CD8-positive, alpha-beta memory T cell (primary cell): ENCODE data around the gene DTNB. TPM values are rescaled to one million over a fixed set of nuclear protein-coding genes. Genes with fewer than 3 reads are reported as not detected.

Experiments used
- CTCF ChIA-PET: fragments of 350-600 bp; sonication (Branson Sonifier 250); formaldehyde crosslinking; loops from one replicate; lab custom pipeline; 2021; ENCODE audit warnings: antibody characterized with exemption; lab: Charles Lee
- POLR2A ChIA-PET: fragments of 350-600 bp; sonication (Branson Sonifier 250); formaldehyde crosslinking; loops from one replicate; lab custom pipeline; 2021; ENCODE audit warnings: antibody characterized with exemption; lab: Charles Lee
- DNase-seq, 5 donors: peaks; one replicate each; pipeline versions ENCODE4 v3.0.0 to v3.0.0-alpha.2; 2020 to 2022; ENCODE audit warnings: mixed read lengths in 1 of 5
- H3K27ac ChIP-seq: one replicate; pipeline ENCODE4 v1.7.0; 2013; ENCODE audit warnings: low read depth, mild to moderate bottlenecking, low read length, moderate library complexity
- H3K27me3 ChIP-seq: 2 replicates; pipeline ENCODE4 v1.7.0; 2013; ENCODE audit warnings: low read length, mild to moderate bottlenecking; ENCODE audit not compliant: insufficient read depth, poor library complexity, severe bottlenecking
- H3K36me3 ChIP-seq: 2 replicates; pipeline ENCODE4 v1.7.0; 2013; ENCODE audit warnings: mild to moderate bottlenecking, low read length, moderate library complexity; ENCODE audit not compliant: insufficient read depth
- H3K4me1 ChIP-seq: 2 replicates; pipeline ENCODE4 v1.7.0; 2013; ENCODE audit warnings: mild to moderate bottlenecking, low read length, moderate library complexity; ENCODE audit not compliant: insufficient read depth
- H3K4me3 ChIP-seq: 2 replicates; pipeline ENCODE4 v1.7.0; 2013; ENCODE audit warnings: mild to moderate bottlenecking, low read length
- H3K9me3 ChIP-seq: 2 replicates; pipeline ENCODE4 v1.7.0; 2013; ENCODE audit warnings: mild to moderate bottlenecking, low read length
- H3K27ac Mint-ChIP-seq, 8 donors: one replicate each; pipeline ENCODE4 v1.8.0; 2020 to 2021; ENCODE audit warnings: mixed read lengths in 8 of 8, mild to moderate bottlenecking in 6 of 8, inconsistent platforms in 3 of 8, moderate library complexity in 3 of 8
- H3K27me3 Mint-ChIP-seq, 2 donors: one replicate each; pipeline ENCODE4 v1.8.0; 2020 to 2021; ENCODE audit warnings: mixed read lengths in 2 of 2, mild to moderate bottlenecking in 1 of 2, moderate library complexity in 1 of 2
- H3K36me3 Mint-ChIP-seq, 3 donors: one replicate each; pipeline ENCODE4 v1.8.0; 2020 to 2021; ENCODE audit warnings: mixed read lengths in 3 of 3, inconsistent platforms in 1 of 3, mild to moderate bottlenecking in 1 of 3
- H3K4me1 Mint-ChIP-seq, 3 donors: one replicate each; pipeline ENCODE4 v1.8.0; 2020 to 2021; ENCODE audit warnings: mixed read lengths in 3 of 3, inconsistent platforms in 1 of 3, mild to moderate bottlenecking in 1 of 3
- H3K4me3 Mint-ChIP-seq, 7 donors: one replicate each; pipeline ENCODE4 v1.8.0; 2020 to 2021; ENCODE audit warnings: mixed read lengths in 7 of 7, mild to moderate bottlenecking in 6 of 7, moderate library complexity in 4 of 7, inconsistent platforms in 2 of 7
- H3K9me3 Mint-ChIP-seq, 5 donors: one replicate each; pipeline ENCODE4 v1.8.0; 2020 to 2022; ENCODE audit warnings: mixed read lengths in 5 of 5, mild to moderate bottlenecking in 3 of 5, moderate library complexity in 2 of 5, inconsistent platforms in 1 of 5
- polyA plus RNA-seq: library from polyadenylated mRNA; unstranded; fragments of 300-500 nt; fragmentation: Illumina TruSeq; gene quantifications from one replicate; pipeline ENCODE4 v1.2.3, GENCODE V29; 2021
- total RNA-seq, 2 experiments: library from RNA; stranded (reverse); gene quantifications; one replicate each; pipeline ENCODE4 v1.2.3, GENCODE V29; 2021

Gene DTNB
- total and polyA plus RNA-seq, 3 experiments from 2014 or later, result 15.2 to 19.4 (median 16.8) TPM

DNA sequence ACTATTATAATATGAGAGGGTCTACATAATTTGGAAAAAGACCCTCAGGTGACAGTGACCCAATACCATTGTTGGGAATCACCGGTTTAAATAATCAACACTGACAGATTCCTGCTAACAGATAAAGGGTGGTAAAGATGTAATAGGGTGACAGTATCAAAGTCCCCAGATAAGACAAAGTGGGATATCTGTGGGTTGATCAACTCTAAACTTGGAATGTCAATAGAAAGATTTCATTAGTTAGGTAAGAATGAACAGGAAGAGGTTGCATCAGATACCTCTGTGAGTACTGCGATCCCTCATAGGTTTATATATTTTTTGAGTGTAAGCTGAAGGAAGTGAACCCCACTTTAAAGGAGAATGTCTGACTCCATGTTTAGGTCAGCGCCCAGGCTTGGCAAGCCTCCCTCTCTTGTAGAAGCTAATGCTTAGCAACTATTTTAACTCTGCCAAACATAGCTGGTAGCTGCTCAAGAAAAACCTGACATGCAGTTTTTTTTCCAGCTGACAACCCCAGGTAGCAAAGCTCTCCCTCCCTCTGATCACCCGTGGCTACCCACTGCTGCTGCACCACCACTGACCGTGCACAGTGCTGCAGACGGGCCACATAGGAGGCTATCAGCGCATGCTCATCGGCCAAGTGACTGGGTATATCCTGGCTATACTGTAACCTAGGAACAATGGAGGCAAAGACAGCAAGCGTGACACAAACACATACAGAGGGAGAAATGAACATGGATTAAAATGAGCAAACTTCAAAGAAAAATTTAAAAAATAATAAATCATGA lies 218.4 kb downstream of the DTNB start:
- no peak for DNase-seq
- H3K36me3 ChIP-seq, result no peaks in the 10 kb centered on the region
- H3K27me3 ChIP-seq, result no peaks in the 10 kb centered on the region
- Mint-ChIP-seq H3K27me3 (no peaks in the 10 kb centered on the region), H3K27ac (no peak overlapping the region), H3K4me3 (no peak overlapping the region), H3K4me1 (peaks cover 0 to 5% (median 5%) of the 10 kb centered on the region in 3 donors), H3K9me3 (no peaks in the 10 kb centered on the region), H3K36me3 (peaks cover 1 to 23% (median 14%) of the 10 kb centered on the region in 3 donors)
- H3K27ac ChIP-seq, result no peak overlapping the region
- H3K9me3 ChIP-seq, result no peaks in the 10 kb centered on the region
- ChIA-PET CTCF (interaction anchor here (1.0 kb wide), 1 partner anchor 50 kb away, joined by 3 read pairs; no protein-coding TSS in a partner anchor), POLR2A (no interaction called here)
- H3K4me3 ChIP-seq, result no peak overlapping the region
- H3K4me1 ChIP-seq, result no peaks in the 10 kb centered on the region

DNA sequence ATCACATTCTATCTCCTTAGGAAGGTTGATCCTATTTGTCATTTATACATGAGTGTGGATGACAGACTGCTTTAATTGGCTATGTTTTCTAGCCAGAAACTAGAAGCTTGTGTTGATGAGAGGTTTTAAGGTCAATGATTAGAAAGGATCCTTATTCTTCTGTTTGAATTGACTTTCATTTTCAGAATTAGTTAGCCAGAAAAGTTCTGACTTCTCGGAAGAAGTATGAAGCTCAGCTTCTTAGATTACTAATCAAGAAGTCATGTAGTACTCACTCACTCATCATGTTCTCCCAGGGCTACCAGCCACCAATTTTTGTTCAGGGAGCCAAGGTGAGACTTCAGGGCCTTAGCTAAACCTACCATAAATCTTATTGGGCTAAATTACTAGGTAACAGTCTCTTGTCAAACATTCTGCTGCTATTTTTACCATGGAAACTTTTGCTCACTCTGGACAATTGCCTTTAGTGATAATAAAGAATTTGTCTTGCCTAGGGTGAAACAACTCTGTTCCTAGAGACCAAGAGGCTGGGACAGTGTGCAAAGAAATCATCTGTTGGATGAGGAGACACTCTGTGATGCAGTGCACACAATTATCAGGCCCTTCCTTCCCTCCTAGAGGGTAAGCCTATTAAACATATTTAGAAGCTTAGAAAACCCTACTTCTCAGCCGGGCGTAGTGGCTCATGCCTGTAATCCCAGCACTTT lies 220.0 kb downstream of the DTNB start:
- POLR2A ChIA-PET, result no interaction called here
- CTCF ChIA-PET, result interaction anchor here (1.7 kb wide), 1 partner anchor 91 kb away, joined by 3 read pairs; no protein-coding TSS in a partner anchor
- H3K27ac Mint-ChIP-seq, result no peak overlapping the region
- peaks cover 0 to 5% (median 5%) of the 10 kb centered on the region in 3 donors for H3K4me1 Mint-ChIP-seq
- Histone ChIP-seq H3K9me3 (no peaks in the 10 kb centered on the region), H3K36me3 (no peaks in the 10 kb centered on the region), H3K4me1 (no peaks in the 10 kb centered on the region), H3K27ac (no peak overlapping the region), H3K27me3 (no peaks in the 10 kb centered on the region), H3K4me3 (no peak overlapping the region)
- peaks cover 0 to 35% (median 21%) of the 10 kb centered on the region in 3 donors for H3K36me3 Mint-ChIP-seq
- no peaks in the 10 kb centered on the region for H3K9me3 Mint-ChIP-seq
- no peaks in the 10 kb centered on the region for H3K27me3 Mint-ChIP-seq
- H3K4me3 Mint-ChIP-seq, result no peak overlapping the region
- no peak for DNase-seq

DNA sequence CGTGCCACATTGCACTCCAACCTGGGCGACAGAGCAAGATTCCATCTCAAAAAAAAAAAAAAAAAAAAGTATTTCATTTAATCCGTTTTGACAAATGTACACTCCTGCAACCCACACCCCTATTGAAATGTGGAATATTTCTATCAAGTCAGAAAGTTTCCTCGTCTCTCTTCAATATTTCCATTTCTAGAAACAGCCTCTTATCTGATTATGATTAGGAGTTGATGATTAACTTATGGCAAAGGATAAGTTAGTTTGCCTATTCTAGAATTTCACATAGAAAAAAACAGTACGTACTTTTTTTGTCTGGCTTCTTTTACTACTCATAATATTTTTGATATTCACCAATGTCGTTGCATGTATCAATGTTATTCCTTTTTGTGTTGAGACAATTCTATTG lies 224.6 kb downstream of the DTNB start:
- POLR2A ChIA-PET, result no interaction called here
- Histone ChIP-seq H3K9me3 (no peaks in the 10 kb centered on the region), H3K4me3 (no peak overlapping the region), H3K4me1 (no peaks in the 10 kb centered on the region), H3K36me3 (no peaks in the 10 kb centered on the region), H3K27me3 (no peaks in the 10 kb centered on the region), H3K27ac (no peak overlapping the region)
- CTCF ChIA-PET, result no interaction called here
- peaks cover 4 to 49% (median 27%) of the 10 kb centered on the region in 3 donors for H3K36me3 Mint-ChIP-seq
- no peak for DNase-seq
- no peaks in the 10 kb centered on the region for H3K9me3 Mint-ChIP-seq
- no peak overlapping the region for H3K4me3 Mint-ChIP-seq
- no peaks in the 10 kb centered on the region for H3K27me3 Mint-ChIP-seq
- no peak overlapping the region for H3K27ac Mint-ChIP-seq
- H3K4me1 Mint-ChIP-seq, result peaks cover 0 to 5% (median 5%) of the 10 kb centered on the region in 3 donors

DNA sequence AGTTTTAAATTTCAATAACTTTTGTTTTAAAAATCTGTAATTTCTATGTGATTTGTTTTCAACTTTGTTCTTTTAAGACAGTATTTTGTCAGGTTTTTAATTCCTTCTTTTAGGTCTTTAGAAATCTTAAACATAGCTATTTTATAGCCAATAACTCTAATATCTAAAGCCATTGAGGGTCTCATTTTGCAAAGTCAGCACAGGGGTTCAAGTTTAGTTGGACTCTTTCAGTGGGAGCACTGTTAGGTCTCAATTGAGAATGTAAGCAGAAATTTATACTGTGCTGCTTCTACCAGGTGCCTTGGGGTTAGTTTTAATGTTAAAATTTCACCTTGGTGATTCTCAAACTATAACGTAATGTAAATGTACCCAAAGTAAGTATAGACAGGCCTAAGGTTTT lies 226.4 kb downstream of the DTNB start:
- H3K27ac Mint-ChIP-seq, result no peak overlapping the region
- DNase-seq, result no peak
- CTCF ChIA-PET, result no interaction called here
- H3K9me3 ChIP-seq, result no peaks in the 10 kb centered on the region
- no peaks in the 10 kb centered on the region for H3K36me3 ChIP-seq
- no peaks in the 10 kb centered on the region for H3K27me3 Mint-ChIP-seq
- H3K4me3 ChIP-seq, result no peak overlapping the region
- H3K4me3 Mint-ChIP-seq, result no peak overlapping the region
- no peaks in the 10 kb centered on the region for H3K9me3 Mint-ChIP-seq
- POLR2A ChIA-PET, result no interaction called here
- no peaks in the 10 kb centered on the region for H3K4me1 Mint-ChIP-seq
- no peak overlapping the region for H3K27ac ChIP-seq
- H3K36me3 Mint-ChIP-seq, result peaks cover 4 to 46% (median 24%) of the 10 kb centered on the region in 3 donors
- H3K4me1 ChIP-seq, result no peaks in the 10 kb centered on the region
- no peaks in the 10 kb centered on the region for H3K27me3 ChIP-seq

DNA sequence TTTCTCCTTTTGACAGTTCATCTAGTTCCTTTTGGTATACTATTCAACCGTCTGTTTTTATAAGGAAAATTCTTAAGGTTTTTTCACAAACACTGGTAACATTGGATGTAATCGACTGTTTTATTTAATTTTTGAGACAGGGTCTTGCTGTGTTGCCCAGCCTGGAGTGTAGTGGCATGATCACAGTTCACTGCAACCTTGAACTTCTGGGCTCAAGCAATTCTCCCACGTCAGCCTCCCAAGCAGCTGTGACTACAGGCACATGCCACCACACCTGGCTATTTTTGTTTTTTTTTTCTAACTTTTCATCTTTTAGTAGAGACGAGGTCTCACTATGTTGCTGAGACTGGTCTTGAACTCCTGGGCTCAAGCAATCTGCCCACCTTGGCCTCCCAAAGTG lies 227.3 kb downstream of the DTNB start:
- H3K4me3 Mint-ChIP-seq, result no peak overlapping the region
- Histone ChIP-seq H3K36me3 (no peaks in the 10 kb centered on the region), H3K27me3 (no peaks in the 10 kb centered on the region), H3K9me3 (no peaks in the 10 kb centered on the region), H3K4me3 (no peak overlapping the region), H3K27ac (no peak overlapping the region), H3K4me1 (no peaks in the 10 kb centered on the region)
- DNase-seq, result no peak
- CTCF ChIA-PET, result no interaction called here
- H3K27ac Mint-ChIP-seq, result peak overlapping the region in 1 of 8 donors; percentile 49
- no peaks in the 10 kb centered on the region for H3K27me3 Mint-ChIP-seq
- H3K9me3 Mint-ChIP-seq, result no peaks in the 10 kb centered on the region
- peaks cover 4 to 38% (median 17%) of the 10 kb centered on the region in 3 donors for H3K36me3 Mint-ChIP-seq
- H3K4me1 Mint-ChIP-seq, result no peaks in the 10 kb centered on the region
- POLR2A ChIA-PET, result no interaction called here

DNA sequence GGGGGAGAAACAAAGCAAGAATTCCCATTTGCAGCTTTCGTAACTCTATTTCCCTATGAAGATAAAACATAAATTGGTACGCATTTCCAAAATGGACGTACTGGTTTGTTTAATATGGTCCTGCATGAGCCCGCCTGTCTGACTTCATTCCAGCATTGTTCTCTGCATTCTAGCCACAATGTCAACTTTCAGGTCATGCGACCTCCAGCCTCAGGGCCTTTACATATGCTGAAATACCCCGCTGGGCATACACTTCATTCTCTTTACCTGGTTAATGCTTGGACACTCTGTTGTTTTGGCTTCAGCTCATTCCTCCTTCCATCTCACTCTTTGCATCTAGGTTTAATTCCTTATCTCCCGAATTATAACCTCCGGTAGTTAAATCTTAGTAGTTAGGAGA lies 227.9 kb downstream of the DTNB start:
- ChIA-PET CTCF (no interaction called here), POLR2A (no interaction called here)
- H3K9me3 Mint-ChIP-seq, result no peaks in the 10 kb centered on the region
- Histone ChIP-seq H3K27me3 (no peaks in the 10 kb centered on the region), H3K9me3 (no peaks in the 10 kb centered on the region), H3K36me3 (no peaks in the 10 kb centered on the region), H3K4me1 (no peaks in the 10 kb centered on the region), H3K4me3 (no peak overlapping the region), H3K27ac (no peak overlapping the region)
- no peaks in the 10 kb centered on the region for H3K27me3 Mint-ChIP-seq
- H3K4me3 Mint-ChIP-seq, result no peak overlapping the region
- no peaks in the 10 kb centered on the region for H3K4me1 Mint-ChIP-seq
- no peak overlapping the region for H3K27ac Mint-ChIP-seq
- H3K36me3 Mint-ChIP-seq, result peaks cover 4 to 35% (median 13%) of the 10 kb centered on the region in 3 donors
- DNase-seq, result no peak

DNA sequence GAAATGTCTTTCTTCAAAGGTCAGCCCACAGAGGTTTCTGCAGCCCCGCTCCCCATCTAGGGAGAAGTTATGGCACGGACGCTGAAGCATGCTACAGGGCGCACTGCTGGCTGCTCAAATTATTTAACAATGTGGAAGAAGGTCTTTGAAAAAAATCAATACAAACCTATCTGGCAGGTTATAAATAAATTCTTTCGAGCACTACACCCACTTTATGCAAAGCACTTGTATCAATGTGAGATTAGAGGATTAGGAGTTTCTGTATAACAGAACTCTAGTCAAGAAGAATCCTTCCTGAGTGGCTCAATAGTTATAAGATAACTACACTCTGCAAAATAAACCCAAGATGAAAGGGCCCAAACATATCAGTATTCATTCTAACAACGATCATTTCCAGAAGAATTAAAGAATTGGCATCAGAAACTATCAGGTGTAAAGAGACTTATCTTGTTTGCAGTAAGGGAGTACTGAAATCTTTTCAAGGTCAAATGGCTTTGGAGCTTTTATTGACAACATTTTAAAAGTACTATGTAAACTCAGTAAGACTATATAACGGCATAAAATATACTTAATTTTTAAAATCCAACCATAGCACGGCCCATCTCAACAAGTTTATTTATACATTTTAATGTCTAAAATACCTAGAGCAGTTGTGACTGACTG lies 228.6 kb downstream of the DTNB start:
- H3K4me3 ChIP-seq, result no peak overlapping the region
- no peak overlapping the region for H3K27ac ChIP-seq
- Mint-ChIP-seq H3K4me1 (no peaks in the 10 kb centered on the region), H3K4me3 (no peak overlapping the region), H3K36me3 (peaks cover 4 to 28% (median 13%) of the 10 kb centered on the region in 3 donors), H3K9me3 (no peaks in the 10 kb centered on the region), H3K27ac (no peak overlapping the region), H3K27me3 (no peaks in the 10 kb centered on the region)
- H3K9me3 ChIP-seq, result no peaks in the 10 kb centered on the region
- no peaks in the 10 kb centered on the region for H3K4me1 ChIP-seq
- no peak for DNase-seq
- POLR2A ChIA-PET, result no interaction called here
- no peaks in the 10 kb centered on the region for H3K36me3 ChIP-seq
- CTCF ChIA-PET, result no interaction called here
- no peaks in the 10 kb centered on the region for H3K27me3 ChIP-seq

DNA sequence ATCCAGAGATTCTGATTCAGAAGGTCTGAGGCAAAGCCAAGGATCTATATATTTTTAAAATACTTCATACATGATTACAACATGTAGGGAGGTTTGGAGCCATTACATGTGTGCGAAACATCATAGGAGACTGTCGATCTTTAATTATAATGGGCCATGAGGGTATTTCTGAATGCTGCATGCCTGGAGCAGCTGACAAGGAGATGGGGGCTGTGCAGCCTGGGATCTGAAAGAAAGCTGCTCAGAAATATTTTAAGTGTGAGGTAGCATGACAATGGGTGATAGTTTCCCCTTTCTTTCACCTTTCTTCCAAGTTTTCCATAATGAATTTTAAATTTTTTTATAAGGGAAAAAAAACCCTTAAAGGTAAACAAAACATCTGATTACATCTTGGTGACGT lies 229.6 kb downstream of the DTNB start:
- Mint-ChIP-seq H3K27me3 (no peaks in the 10 kb centered on the region), H3K4me1 (no peaks in the 10 kb centered on the region), H3K4me3 (no peak overlapping the region), H3K36me3 (peaks cover 4 to 20% (median 8%) of the 10 kb centered on the region in 3 donors), H3K9me3 (no peaks in the 10 kb centered on the region), H3K27ac (no peak overlapping the region)
- Histone ChIP-seq H3K4me3 (no peak overlapping the region), H3K4me1 (no peaks in the 10 kb centered on the region), H3K27me3 (no peaks in the 10 kb centered on the region), H3K27ac (no peak overlapping the region), H3K9me3 (no peaks in the 10 kb centered on the region), H3K36me3 (no peaks in the 10 kb centered on the region)
- DNase-seq, result no peak
- ChIA-PET CTCF (no interaction called here), POLR2A (no interaction called here)
